ENCODE results near the gene C2orf92.
"Not testable (repeated sequence)": the region's sequence is repeated elsewhere in the genome, so short reads cannot be mapped to it uniquely, and the experiment has no call there.

- not testable (repeated sequence) for TF ChIP-seq CTCF, POLR2A (IDR thresholded peaks at IDR 0.05)
These were observed 49.0 kb upstream of the C2orf92 start for GRCh38 chr2:97620492-97620891.
